ENCODE data around the gene CLEC17A. TPM values are rescaled to one million over a fixed set of nuclear protein-coding genes. Genes with fewer than 3 reads are reported as not detected.
"Not testable (repeated sequence)": the region's sequence is repeated elsewhere in the genome, so short reads cannot be mapped to it uniquely, and the experiment has no call there.

Gene CLEC17A
- total and polyA plus RNA-seq, 8 donors: 0.10 to 0.33 (median 0.14) TPM; not detected in 2

GRCh38 chr19:14614099-14614412, 31.2 kb downstream of the CLEC17A start:
- no peaks in the 10 kb centered on the region for H3K27me3 ChIP-seq
- H3K4me3 ChIP-seq: no peak overlapping the region
- peaks cover 0 to 49% of the 10 kb centered on the region in 2 donors for H3K4me1 ChIP-seq
- peak overlapping the region in 1 of 2 donors; percentile 68 for H3K27ac ChIP-seq
- TF ChIP-seq CTCF (IDR thresholded peaks at IDR 0.05): no peak
- no peaks in the 10 kb centered on the region for H3K36me3 ChIP-seq
- peak in 1 of 4 donors; percentile 42 for DNase-seq
- ATAC-seq: peak; percentile 25
- peaks cover 0 to 4% of the 10 kb centered on the region in 2 donors for H3K9me3 ChIP-seq
- intact Hi-C loops (cut with DNase I): no loop called here

- peaks cover 0 to 49% of the 10 kb centered on the region in 2 donors for H3K4me1 ChIP-seq
- peak overlapping the region in 1 of 2 donors; percentile 68 for H3K27ac ChIP-seq
- intact Hi-C loops (cut with DNase I): no loop called here
- no peak overlapping the region for H3K4me3 ChIP-seq
- H3K36me3 ChIP-seq: no peaks in the 10 kb centered on the region
- ATAC-seq (no peak), DNase-seq (no peak)
- H3K27me3 ChIP-seq: no peaks in the 10 kb centered on the region
- H3K9me3 ChIP-seq: peaks cover 0 to 15% of the 10 kb centered on the region in 2 donors
- TF ChIP-seq CTCF (IDR thresholded peaks at IDR 0.05): no peak
These were observed 32.7 kb downstream of the CLEC17A start for GRCh38 chr19:14615623-14616022.

- H3K27me3 ChIP-seq: no peaks in the 10 kb centered on the region
- ATAC-seq: peak; percentile 49
These were observed 33.5 kb downstream of the CLEC17A start for GRCh38 chr19:14616407-14616806.

GRCh38 chr19:14619404-14619803, 36.5 kb downstream of the CLEC17A start:
- Histone ChIP-seq H3K4me1 (peaks cover 0 to 24% of the 10 kb centered on the region in 2 donors), H3K9me3 (peaks cover 0 to 15% of the 10 kb centered on the region in 2 donors), H3K36me3 (no peaks in the 10 kb centered on the region), H3K4me3 (no peak overlapping the region), H3K27ac (no peak overlapping the region), H3K27me3 (no peaks in the 10 kb centered on the region)
- intact Hi-C loops (cut with DNase I): no loop called here
- ATAC-seq (no peak), DNase-seq (no peak)
- no peak for TF ChIP-seq CTCF (IDR thresholded peaks at IDR 0.05)

More at GRCh38 chr19:14616407-14616806, 33.5 kb downstream of the CLEC17A start:
- peak overlapping the region in 1 of 2 donors; percentile 68 for H3K27ac ChIP-seq
- no peak for TF ChIP-seq CTCF (IDR thresholded peaks at IDR 0.05)
- no peak overlapping the region for H3K4me3 ChIP-seq
- peaks cover 0 to 15% of the 10 kb centered on the region in 2 donors for H3K9me3 ChIP-seq
- intact Hi-C loops (cut with DNase I): no loop called here
- DNase-seq: no peak
- no peaks in the 10 kb centered on the region for H3K36me3 ChIP-seq
- H3K4me1 ChIP-seq: peaks cover 0 to 44% of the 10 kb centered on the region in 2 donors

GRCh38 chr19:14624491-14624890, 41.6 kb downstream of the CLEC17A start:
- H3K27me3 ChIP-seq; H3K4me3 ChIP-seq; H3K36me3 ChIP-seq; DNase-seq; ATAC-seq; H3K4me1 ChIP-seq; H3K27ac ChIP-seq; intact Hi-C loops (cut with DNase I): not testable (repeated sequence)
- H3K9me3 ChIP-seq: peaks cover 0 to 12% of the 10 kb centered on the region in 2 donors

GRCh38 chr19:14629557-14629956, 46.7 kb downstream of the CLEC17A start:
- intact Hi-C loops (cut with DNase I): no loop called here
- no peak for ATAC-seq

More at GRCh38 chr19:14629557-14629956, 46.7 kb downstream of the CLEC17A start:
- Histone ChIP-seq H3K27ac (no peak overlapping the region), H3K4me3 (no peak overlapping the region), H3K4me1 (no peaks in the 10 kb centered on the region), H3K27me3 (no peaks in the 10 kb centered on the region), H3K9me3 (peaks cover 0 to 11% of the 10 kb centered on the region in 2 donors), H3K36me3 (no peaks in the 10 kb centered on the region)
- no peak for DNase-seq
- TF ChIP-seq CTCF (IDR thresholded peaks at IDR 0.05): no peak

All from left lung (tissue), 10 donors.